ENCODE data around the gene FSTL4. TPM values are rescaled to one million over a fixed set of nuclear protein-coding genes. Genes with fewer than 3 reads are reported as not detected.

FSTL4 gene
- total RNA-seq, 1 donor from 2014 or later, result 0.21 TPM

- Mint-ChIP-seq H3K36me3 (ENCODE audit: low read depth, unreplicated experiment) (no peaks in the 10 kb centered on the region), H3K27me3 (ENCODE audit: unreplicated experiment) (no peaks in the 10 kb centered on the region), H3K9me3 (ENCODE audit: unreplicated experiment) (no peaks in the 10 kb centered on the region), H3K4me3 (ENCODE audit: unreplicated experiment) (no peak overlapping the region), H3K4me1 (ENCODE audit: unreplicated experiment) (peaks cover 8% of the 10 kb centered on the region), H3K27ac (ENCODE audit: unreplicated experiment) (no peak overlapping the region)
- DNase-seq (ENCODE audit: low spot score), result no peak
- no peak for TF ChIP-seq CTCF (IDR thresholded peaks at IDR 0.05; ENCODE audit: unreplicated experiment)
Measured at GRCh38 chr5:133356396-133356983, 255.9 kb downstream of the FSTL4 start.

GRCh38 chr5:133354323-133355185 is 257.8 kb downstream of the FSTL4 start:
- no peaks in the 10 kb centered on the region for H3K36me3 Mint-ChIP-seq (ENCODE audit: low read depth, unreplicated experiment)
- H3K4me3 Mint-ChIP-seq (ENCODE audit: unreplicated experiment), result no peak overlapping the region
- TF ChIP-seq CTCF (IDR thresholded peaks at IDR 0.05; ENCODE audit: unreplicated experiment), result no peak
- no peak for DNase-seq (ENCODE audit: low spot score)
- H3K27ac Mint-ChIP-seq (ENCODE audit: unreplicated experiment), result no peak overlapping the region
- H3K27me3 Mint-ChIP-seq (ENCODE audit: unreplicated experiment), result no peaks in the 10 kb centered on the region
- no peaks in the 10 kb centered on the region for H3K9me3 Mint-ChIP-seq (ENCODE audit: unreplicated experiment)
- peaks cover 8% of the 10 kb centered on the region for H3K4me1 Mint-ChIP-seq (ENCODE audit: unreplicated experiment)

GRCh38 chr5:133353741-133354140 is 258.6 kb downstream of the FSTL4 start:
- Mint-ChIP-seq H3K27ac (ENCODE audit: unreplicated experiment) (no peak overlapping the region), H3K4me1 (ENCODE audit: unreplicated experiment) (peaks cover 8% of the 10 kb centered on the region), H3K27me3 (ENCODE audit: unreplicated experiment) (peaks cover 1% of the 10 kb centered on the region), H3K4me3 (ENCODE audit: unreplicated experiment) (no peak overlapping the region), H3K36me3 (ENCODE audit: low read depth, unreplicated experiment) (no peaks in the 10 kb centered on the region), H3K9me3 (ENCODE audit: unreplicated experiment) (no peaks in the 10 kb centered on the region)
- no peak for TF ChIP-seq CTCF (IDR thresholded peaks at IDR 0.05; ENCODE audit: unreplicated experiment)
- peak; percentile 49 for DNase-seq (ENCODE audit: low spot score)

GRCh38 chr5:133348406-133348805 is 263.9 kb downstream of the FSTL4 start:
- Mint-ChIP-seq H3K4me1 (ENCODE audit: unreplicated experiment) (peaks cover 11% of the 10 kb centered on the region), H3K36me3 (ENCODE audit: low read depth, unreplicated experiment) (no peaks in the 10 kb centered on the region), H3K4me3 (ENCODE audit: unreplicated experiment) (no peak overlapping the region), H3K27ac (ENCODE audit: unreplicated experiment) (no peak overlapping the region), H3K27me3 (ENCODE audit: unreplicated experiment) (peaks cover 7% of the 10 kb centered on the region), H3K9me3 (ENCODE audit: unreplicated experiment) (no peaks in the 10 kb centered on the region)
- DNase-seq (ENCODE audit: low spot score), result no peak
- TF ChIP-seq CTCF (IDR thresholded peaks at IDR 0.05; ENCODE audit: unreplicated experiment), result no peak

GRCh38 chr5:133347039-133347438 is 265.3 kb downstream of the FSTL4 start:
- no peaks in the 10 kb centered on the region for H3K36me3 Mint-ChIP-seq (ENCODE audit: low read depth, unreplicated experiment)
- peaks cover 15% of the 10 kb centered on the region for H3K4me1 Mint-ChIP-seq (ENCODE audit: unreplicated experiment)
- H3K27ac Mint-ChIP-seq (ENCODE audit: unreplicated experiment), result no peak overlapping the region
- no peak for TF ChIP-seq CTCF (IDR thresholded peaks at IDR 0.05; ENCODE audit: unreplicated experiment)
- H3K27me3 Mint-ChIP-seq (ENCODE audit: unreplicated experiment), result peaks cover 7% of the 10 kb centered on the region
- H3K9me3 Mint-ChIP-seq (ENCODE audit: unreplicated experiment), result no peaks in the 10 kb centered on the region
- no peak overlapping the region for H3K4me3 Mint-ChIP-seq (ENCODE audit: unreplicated experiment)
- no peak for DNase-seq (ENCODE audit: low spot score)
